ENCODE measurements around the gene ZDHHC12. TPM values are rescaled to one million over a fixed set of nuclear protein-coding genes. Genes with fewer than 3 reads are reported as not detected.

The ZDHHC12 gene
- total RNA-seq, 4 donors from 2014 or later, result 13.2 to 34.1 (median 25.3) TPM

DNA sequence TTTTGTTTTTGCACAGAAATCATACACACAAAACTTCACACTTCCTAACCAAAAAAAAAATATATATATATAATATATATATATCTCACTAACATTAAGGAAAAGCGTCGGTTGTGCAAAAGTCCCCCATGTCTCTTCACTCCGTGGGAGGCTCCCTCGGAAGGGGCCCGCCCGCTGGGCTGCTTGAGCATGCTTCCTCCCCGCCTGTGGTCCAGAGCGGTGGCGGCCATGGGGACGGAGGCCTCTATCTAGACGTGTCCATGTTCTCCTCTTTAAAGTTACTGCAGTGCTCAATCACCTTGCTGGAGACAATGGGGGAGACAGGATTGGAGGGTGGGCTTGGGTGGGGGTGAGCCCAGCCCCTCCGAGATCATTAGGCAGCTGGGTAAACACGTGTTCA, 7.2 kb upstream of the ZDHHC12 start:
- Histone ChIP-seq H3K36me3 (peaks cover 0 to 58% (median 0%) of the 10 kb centered on the region in 3 donors), H3K4me3 (no peak overlapping the region), H3K27ac (no peak overlapping the region), H3K4me1 (peaks cover 0 to 4% (median 0%) of the 10 kb centered on the region in 4 donors), H3K9me3 (no peaks in the 10 kb centered on the region), H3K27me3 (no peaks in the 10 kb centered on the region)
- no peak for DNase-seq (ENCODE audit: low spot score in 2 of 2)
- 78 to 84% methylated on average over 13 of the region's 13 CpGs for WGBS, 2 donors
- TF ChIP-seq EP300 (IDR thresholded peaks at IDR 0.05), result no peak
- TF ChIP-seq, protein P1, sequence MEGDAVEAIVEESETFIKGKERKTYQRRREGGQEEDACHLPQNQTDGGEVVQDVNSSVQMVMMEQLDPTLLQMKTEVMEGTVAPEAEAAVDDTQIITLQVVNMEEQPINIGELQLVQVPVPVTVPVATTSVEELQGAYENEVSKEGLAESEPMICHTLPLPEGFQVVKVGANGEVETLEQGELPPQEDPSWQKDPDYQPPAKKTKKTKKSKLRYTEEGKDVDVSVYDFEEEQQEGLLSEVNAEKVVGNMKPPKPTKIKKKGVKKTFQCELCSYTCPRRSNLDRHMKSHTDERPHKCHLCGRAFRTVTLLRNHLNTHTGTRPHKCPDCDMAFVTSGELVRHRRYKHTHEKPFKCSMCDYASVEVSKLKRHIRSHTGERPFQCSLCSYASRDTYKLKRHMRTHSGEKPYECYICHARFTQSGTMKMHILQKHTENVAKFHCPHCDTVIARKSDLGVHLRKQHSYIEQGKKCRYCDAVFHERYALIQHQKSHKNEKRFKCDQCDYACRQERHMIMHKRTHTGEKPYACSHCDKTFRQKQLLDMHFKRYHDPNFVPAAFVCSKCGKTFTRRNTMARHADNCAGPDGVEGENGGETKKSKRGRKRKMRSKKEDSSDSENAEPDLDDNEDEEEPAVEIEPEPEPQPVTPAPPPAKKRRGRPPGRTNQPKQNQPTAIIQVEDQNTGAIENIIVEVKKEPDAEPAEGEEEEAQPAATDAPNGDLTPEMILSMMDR (IDR thresholded peaks at IDR 0.05), result no peak
- TF ChIP-seq POLR2A (IDR thresholded peaks at IDR 0.05), result no peak

DNA sequence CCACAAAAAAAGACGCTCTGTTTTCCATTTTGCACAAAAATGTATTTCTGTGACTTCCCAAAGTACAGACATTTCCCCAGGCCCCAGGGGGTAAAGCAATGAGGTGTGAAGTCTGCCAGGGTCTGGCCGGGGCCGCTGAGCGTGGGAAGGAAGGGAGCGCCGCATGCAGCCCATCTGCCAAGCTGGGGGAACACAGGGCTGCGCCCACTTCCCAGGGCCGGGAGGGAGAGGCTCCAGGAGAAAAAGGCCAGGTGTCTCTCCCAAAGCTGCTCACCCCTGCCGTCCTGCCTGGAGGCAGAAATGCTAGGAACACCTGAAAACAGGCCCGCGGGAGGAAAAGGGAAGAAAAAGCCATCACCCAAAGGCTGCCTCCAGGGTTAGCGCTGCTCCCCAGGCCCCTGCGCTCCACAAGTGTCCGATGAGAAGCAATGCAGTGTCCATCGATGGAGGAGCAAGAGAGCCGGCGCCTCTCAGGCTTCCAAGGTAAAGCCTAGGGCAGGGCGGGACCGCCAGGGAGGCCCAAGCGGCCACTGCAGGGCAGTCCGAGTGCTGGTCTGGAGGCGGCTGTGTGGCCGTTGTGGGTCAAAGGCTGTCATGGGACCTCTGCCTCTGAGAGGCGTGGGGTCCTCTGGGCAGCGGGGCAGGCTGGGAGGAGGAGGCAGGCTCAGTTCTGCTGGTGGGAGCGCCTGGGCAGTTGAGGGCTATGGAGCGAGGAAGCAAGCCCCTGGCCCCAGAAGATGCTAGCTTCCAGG, 6.0 kb upstream of the ZDHHC12 start:
- Histone ChIP-seq H3K27ac (no peak overlapping the region), H3K36me3 (peaks cover 0 to 48% (median 0%) of the 10 kb centered on the region in 3 donors), H3K4me1 (peaks cover 0 to 7% (median 2%) of the 10 kb centered on the region in 4 donors), H3K4me3 (no peak overlapping the region), H3K27me3 (no peaks in the 10 kb centered on the region), H3K9me3 (no peaks in the 10 kb centered on the region)
- TF ChIP-seq, protein P1 (IDR thresholded peaks at IDR 0.05), result no peak
- no peak for TF ChIP-seq POLR2A (IDR thresholded peaks at IDR 0.05)
- TF ChIP-seq EP300 (IDR thresholded peaks at IDR 0.05), result no peak
- 74 to 80% methylated on average over 19 to 22 of the region's 27 CpGs for WGBS, 2 donors
- DNase-seq (ENCODE audit: low spot score in 2 of 2), result no peak

DNA sequence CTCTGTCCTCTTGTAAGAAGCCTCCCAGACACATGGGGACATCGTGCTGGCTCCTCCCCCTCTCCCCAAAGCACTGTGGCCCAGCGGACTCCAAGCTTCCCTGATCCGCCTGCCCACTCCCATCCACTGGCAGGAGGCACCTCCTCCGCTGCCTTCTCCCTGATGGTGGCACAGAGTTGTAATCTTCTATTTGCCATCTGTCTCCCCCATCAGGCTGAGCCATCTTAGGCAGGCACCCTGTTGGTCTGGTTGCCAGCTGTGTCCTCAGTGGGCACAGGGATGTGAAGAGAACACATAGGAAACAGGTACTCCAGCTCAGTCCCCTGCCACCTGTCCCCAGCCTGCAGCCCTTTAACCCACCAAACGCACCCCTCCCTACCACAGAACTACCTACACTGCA, 5.4 kb upstream of the ZDHHC12 start:
- Histone ChIP-seq H3K36me3 (peaks cover 0 to 41% (median 0%) of the 10 kb centered on the region in 3 donors), H3K27ac (no peak overlapping the region), H3K4me3 (no peak overlapping the region), H3K4me1 (peaks cover 0 to 14% (median 8%) of the 10 kb centered on the region in 4 donors), H3K27me3 (no peaks in the 10 kb centered on the region), H3K9me3 (no peaks in the 10 kb centered on the region)
- TF ChIP-seq, protein P1 (IDR thresholded peaks at IDR 0.05), result no peak
- no peak for DNase-seq (ENCODE audit: low spot score in 2 of 2)
- 69 to 70% methylated on average over 5 of the region's 5 CpGs for WGBS, 2 donors

DNA sequence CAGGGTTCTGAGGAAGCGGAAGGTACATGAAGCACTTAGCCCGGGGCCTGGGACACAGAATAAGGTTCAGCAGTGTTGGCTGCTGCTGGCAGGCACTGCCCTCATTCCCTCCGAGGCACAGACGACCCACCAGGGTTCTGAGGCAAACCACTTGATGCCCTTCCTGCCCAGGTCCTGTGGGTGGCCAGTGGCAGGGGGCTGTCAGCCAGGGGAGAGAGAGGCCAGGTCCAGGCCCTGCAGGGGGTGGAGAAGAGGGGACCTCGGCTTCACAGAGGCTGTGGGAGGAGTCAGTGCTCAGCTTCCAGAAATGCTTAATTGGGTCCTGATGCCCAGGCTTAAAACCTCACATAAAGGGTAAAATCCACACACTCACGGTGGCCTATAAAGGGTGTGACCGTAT, 4.4 kb upstream of the ZDHHC12 start:
- Histone ChIP-seq H3K9me3 (no peaks in the 10 kb centered on the region), H3K4me3 (no peak overlapping the region), H3K27ac (no peak overlapping the region), H3K36me3 (peaks cover 0 to 39% (median 0%) of the 10 kb centered on the region in 3 donors), H3K4me1 (peaks cover 0 to 16% (median 12%) of the 10 kb centered on the region in 4 donors), H3K27me3 (no peaks in the 10 kb centered on the region)
- DNase-seq (ENCODE audit: low spot score in 2 of 2), result no peak
- TF ChIP-seq EP300 (IDR thresholded peaks at IDR 0.05), result no peak
- TF ChIP-seq POLR2A (IDR thresholded peaks at IDR 0.05), result no peak
- TF ChIP-seq, protein P1 (IDR thresholded peaks at IDR 0.05), result no peak
- WGBS, 2 donors, result 62 to 68% methylated on average over 7 of the region's 7 CpGs

DNA sequence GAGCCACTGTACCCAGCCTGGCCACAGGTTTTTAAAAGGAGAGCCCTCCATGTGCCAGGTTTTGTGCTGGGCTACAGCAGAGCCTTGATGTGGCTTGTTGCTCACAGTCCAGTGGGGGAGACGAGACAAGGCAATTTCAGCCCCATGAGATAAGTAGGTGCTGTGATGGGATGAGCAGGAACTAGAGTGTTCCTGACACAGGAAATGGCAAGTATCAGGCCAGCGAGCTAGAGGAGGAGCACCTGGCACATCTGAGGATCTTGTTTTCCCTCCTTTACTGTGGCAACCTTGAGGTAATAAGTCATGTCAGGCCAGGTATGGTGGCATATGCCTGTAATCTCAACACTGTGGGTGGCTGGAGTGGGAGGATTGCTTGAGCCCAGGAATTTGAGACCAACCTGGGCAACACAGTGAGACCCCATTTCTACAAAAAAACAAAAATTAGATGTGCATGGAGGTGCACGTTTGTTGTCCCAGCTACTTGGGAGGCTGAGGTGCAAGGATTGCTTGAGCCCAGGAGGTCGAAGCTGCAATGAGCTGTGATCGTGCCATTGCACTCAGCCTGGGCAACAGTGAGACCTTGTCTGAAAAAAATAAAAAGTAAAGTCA, 3.8 kb upstream of the ZDHHC12 start:
- 84 to 86% methylated on average over 5 of the region's 5 CpGs for WGBS, 2 donors
- Histone ChIP-seq H3K36me3 (peaks cover 0 to 33% (median 0%) of the 10 kb centered on the region in 3 donors), H3K4me1 (peaks cover 0 to 22% (median 13%) of the 10 kb centered on the region in 4 donors), H3K27me3 (no peaks in the 10 kb centered on the region), H3K9me3 (no peaks in the 10 kb centered on the region), H3K4me3 (no peak overlapping the region), H3K27ac (no peak overlapping the region)
- DNase-seq (ENCODE audit: low spot score in 2 of 2), result no peak
- TF ChIP-seq, protein P1 (IDR thresholded peaks at IDR 0.05), result no peak
- TF ChIP-seq POLR2A (IDR thresholded peaks at IDR 0.05) (no peak), EP300 (IDR thresholded peaks at IDR 0.05) (no peak)

Data from tibial nerve (tissue), 4 donors.